GM19023 (cell line): ENCODE data around the gene SYNDIG1.

ENCODE experiments used
- ATAC-seq: cut with Tn5 transposase; IDR thresholded peaks from one replicate; pipeline ENCODE4 v1.9.1; 2021; ENCODE audit warnings: mild to moderate bottlenecking, moderate library complexity; ENCODE audit not compliant: unreplicated experiment

SYNDIG1 gene

DNA sequence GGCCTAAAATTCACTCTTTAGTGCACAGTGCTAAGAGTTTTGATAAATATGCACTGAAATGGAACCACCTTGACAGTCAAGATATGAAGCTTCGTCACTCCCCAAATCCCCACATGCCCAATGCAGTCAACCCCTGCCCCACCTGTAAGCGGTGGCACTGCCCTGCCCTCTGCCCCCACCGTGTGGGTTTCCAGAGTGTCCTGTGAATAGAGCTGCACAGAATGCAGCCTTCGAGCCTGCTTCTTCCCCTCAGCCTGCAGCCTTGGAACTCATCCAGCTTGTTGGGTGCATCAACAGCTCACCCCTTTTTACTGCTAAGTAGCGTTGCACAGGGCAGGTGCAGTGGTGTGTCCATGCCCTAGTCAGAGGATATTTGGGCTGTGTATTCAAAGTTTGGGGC, 216.3 kb downstream of the SYNDIG1 start:
- no peak for ATAC-seq

- ATAC-seq = no peak
Measured at GRCh38 chr20:24686156-24686555, 216.7 kb downstream of the SYNDIG1 start.

GRCh38 chr20:24690408-24690807, 221.0 kb downstream of the SYNDIG1 start:
- no peak for ATAC-seq

- no peak for ATAC-seq
Measured at GRCh38 chr20:24691901-24692351, 222.5 kb downstream of the SYNDIG1 start.

DNA sequence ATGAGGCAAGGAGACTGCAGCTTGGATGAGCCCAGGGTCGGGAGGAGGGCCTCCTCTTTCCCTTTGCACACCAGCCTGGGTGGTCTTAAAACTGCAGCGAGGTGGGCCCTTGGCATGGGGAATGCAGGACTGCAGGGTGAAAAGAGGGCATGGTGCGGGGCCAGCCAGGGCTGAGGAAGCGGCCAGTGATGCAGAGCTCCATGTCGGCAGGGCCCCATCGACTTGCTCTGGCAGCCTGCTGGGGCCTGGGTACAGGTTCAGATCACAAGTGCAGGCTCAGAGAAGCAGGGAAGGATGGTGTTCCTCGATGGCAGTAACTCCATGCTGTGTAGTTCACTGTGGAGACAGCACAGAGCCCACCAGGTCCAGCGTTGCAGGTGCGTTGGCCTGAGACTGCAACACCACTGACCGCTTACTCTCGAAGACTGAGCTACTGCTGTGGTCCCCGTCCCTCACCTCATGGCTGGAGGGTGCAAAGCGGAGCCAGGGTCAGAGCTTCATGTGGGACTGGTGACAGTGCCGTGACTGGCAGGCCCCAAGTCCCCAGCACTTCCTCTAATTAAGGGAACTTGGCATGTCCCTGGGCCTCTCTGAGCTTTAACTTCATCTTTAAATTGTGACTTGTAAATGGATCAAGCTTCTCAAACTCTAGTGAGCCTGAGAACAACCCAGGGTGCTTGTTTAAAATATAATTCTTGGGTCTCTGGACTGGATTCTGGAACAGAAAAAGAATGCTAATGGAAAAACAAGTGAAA, 223.2 kb downstream of the SYNDIG1 start:
- no peak for ATAC-seq

- no peak for ATAC-seq
Measured at GRCh38 chr20:24693466-24694156, 224.2 kb downstream of the SYNDIG1 start.

DNA sequence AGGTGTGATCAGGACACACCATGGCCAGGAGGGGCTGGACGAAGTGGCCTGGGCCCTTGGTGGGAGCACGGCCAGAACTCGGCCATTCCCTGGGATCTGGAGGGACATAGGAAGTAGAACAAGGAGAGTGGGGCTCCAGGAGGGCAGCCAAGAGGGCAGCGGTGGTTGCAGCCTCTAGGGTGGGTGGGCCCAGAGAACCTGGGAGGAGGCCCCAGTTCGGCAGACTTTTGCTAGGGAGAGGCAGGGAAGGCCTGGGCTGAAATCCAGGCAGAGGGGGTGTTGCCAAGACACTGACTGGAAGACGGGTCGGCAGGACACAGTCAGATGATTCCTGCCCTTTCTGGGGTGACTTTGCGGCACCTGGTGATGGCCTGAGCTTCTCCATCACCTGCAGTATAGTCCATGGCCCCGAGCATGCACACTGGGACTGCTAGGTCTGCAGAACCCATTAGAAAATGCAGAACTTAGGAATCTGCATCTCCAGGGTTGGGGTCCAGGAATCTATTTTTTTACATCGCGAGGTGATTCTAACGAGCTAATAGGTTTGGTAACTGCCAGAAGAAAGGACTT, 224.8 kb downstream of the SYNDIG1 start:
- no peak for ATAC-seq

- no peak for ATAC-seq
Measured at GRCh38 chr20:24694727-24695528, 225.5 kb downstream of the SYNDIG1 start.

GRCh38 chr20:24695529-24696225, 226.2 kb downstream of the SYNDIG1 start:
- no peak for ATAC-seq

GRCh38 chr20:24696396-24696795, 227.0 kb downstream of the SYNDIG1 start:
- no peak for ATAC-seq

DNA sequence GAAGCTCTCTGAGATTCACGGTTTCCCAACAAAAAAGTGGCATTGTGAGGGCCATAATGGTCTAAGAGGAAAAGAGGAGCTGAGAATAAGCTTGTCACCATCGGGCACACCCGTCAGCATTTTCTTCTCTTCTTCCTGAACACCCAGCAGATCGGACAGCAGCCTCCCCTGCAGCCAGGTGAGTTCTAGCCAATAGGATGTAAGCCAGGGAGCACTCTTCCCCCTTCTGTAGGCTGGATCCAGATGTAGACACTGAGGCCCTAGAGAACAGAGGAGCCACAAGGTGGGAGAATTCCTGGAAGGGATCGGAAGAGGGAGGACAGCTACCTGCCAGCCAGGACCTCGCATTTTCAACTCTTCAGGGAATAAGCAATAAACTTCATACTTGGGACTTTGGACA, 228.0 kb downstream of the SYNDIG1 start:
- ATAC-seq = no peak

GRCh38 chr20:24698189-24698588, 228.8 kb downstream of the SYNDIG1 start:
- no peak for ATAC-seq

- no peak for ATAC-seq
Measured at GRCh38 chr20:24698706-24699206, 229.3 kb downstream of the SYNDIG1 start.

- ATAC-seq = no peak
Measured at GRCh38 chr20:24699321-24700165, 230.1 kb downstream of the SYNDIG1 start.

DNA sequence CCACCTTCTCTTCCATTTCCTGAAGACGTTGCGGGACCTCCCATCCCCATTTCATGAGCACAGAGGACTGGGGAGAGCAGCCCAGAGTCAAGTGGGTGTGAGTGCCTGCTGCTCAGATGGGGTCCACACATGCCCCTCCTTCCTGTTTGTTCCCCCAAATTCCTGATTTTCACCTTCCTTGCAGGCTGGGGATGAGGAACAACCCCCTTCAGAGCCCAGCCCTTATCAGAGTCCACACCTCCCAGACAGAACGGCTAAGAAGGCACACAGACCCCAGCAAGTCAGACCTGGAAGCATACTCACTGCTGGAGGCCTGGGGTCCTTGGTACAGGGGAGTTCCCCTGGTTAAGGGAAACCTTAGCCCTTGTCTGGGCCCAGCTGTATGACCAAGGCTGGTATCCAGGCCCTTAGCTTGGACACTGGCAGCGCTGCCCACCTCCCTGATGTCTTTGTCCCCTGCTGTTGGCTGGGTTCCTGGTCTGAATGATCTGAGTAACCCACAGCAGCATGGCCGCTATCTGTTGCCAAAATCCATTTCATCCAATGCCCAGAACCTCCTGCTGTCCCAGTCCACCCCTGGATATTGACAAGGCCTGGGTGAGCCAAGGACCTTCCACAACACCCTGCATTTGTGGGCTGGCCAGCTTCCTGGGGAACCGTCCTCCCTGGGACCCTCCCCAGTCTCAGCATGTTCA, 230.9 kb downstream of the SYNDIG1 start:
- ATAC-seq = no peak

DNA sequence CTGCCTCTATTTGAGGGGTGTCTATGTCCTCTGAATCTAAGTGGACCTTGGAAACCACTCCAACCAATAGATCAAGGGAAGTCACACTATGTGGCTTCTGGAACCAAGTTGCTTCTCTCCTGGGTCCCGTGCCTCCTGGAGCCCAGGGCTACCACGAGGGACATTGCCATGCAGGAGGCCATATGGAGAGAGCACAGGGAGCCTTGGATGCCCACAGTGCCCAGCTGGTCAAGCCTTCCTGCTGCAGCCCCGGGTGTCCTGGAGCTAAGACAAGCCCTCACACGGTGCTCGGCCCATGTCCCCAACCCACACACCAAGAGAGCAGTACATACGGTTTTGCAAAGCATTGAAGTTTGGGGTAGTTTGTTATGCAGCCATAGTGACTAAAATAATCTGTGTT, 231.6 kb downstream of the SYNDIG1 start:
- ATAC-seq = no peak

- ATAC-seq = no peak
Measured at GRCh38 chr20:24701668-24702067, 232.2 kb downstream of the SYNDIG1 start.

DNA sequence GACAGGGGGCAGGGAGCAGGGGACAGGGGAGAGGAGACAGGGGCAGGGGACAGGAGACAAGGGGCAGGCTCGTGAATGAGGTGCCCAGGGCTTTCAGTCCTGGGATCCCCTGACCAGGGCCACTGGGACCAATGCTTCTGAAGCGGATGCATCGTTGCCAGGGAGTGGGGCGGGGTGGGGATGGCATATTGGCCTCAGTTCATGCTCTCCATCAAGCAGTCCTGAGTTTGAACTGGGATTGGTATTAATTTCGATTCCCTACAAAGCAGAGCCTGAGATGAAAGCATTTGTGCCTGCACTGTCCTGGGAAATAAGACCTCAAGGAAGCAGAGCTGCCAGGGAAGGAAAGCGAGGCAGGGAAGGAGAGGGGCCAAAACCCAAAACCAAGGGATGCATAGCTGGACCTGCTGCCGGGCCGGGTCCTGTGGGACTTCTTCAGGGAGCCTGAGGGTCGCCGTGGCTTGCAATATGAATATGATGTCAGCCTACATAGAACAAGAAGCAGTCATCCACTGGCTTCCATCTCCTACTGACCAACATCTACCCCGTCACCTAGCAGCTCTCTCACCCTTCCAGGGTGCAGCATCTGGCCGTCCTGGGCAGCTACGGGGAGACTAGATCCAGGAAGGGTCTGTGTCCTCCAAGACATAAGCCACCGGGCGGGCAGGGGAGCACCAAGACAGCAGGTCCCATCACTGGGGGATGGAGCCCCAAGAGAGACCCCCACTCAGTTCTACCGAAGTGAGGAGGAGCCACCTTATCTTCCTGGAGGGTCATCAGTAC, 233.3 kb downstream of the SYNDIG1 start:
- ATAC-seq = no peak
